GM19099 (cell line): Measurements from ENCODE around the gene ATF4.
A peak's percentile ranks its signal among the peaks of the same experiment; 100 is the strongest.

Experiments
- POLR2A ChIP-seq: IDR thresholded peaks from 3 replicates; pipeline ENCODE4 v1.6.1; 2011; ENCODE audit warnings: low read depth; ENCODE audit not compliant: insufficient read length; ENCODE audit errors: extremely low read depth

Gene ATF4

DNA sequence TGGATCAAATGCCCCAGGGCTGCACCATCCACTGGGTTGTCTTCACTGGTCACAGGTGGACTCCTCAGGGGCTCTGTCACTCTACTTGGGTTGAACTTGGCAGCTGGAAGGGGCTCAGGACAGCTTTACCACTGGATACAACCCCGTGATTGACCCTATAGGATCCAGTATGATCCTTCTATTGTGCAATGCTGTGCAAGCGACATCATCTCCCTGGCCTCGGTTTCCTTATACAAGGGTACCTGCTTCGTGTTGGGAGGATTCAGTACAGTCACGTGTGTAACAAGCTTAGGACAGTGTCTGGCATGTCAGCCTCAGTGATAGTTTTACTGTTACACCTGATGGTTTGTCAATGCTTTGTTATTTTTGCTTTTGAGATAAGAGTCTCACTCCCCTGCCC lies 38.8 kb upstream of the ATF4 start:
- TF ChIP-seq POLR2A = no peak

DNA sequence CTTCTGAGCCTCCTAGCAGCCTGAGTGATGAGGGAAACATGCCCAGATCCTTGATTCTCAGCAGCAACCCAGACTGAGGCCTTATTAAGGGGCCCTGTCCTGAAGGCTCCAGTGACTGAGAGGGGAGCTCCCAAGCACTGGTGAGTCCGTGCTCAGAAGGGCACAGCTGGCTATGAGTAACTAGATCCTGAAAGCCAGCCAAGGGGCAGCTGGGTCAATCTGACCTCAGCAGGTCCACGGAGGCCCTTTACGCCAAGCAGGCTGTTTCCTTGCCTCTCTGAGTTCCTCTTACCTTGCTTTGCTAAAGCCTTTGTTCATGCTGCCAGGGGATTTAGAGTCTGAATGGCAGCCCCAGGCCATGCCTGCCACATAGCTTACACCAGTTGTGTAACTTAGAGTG lies 37.6 kb upstream of the ATF4 start:
- no peak for TF ChIP-seq POLR2A

DNA sequence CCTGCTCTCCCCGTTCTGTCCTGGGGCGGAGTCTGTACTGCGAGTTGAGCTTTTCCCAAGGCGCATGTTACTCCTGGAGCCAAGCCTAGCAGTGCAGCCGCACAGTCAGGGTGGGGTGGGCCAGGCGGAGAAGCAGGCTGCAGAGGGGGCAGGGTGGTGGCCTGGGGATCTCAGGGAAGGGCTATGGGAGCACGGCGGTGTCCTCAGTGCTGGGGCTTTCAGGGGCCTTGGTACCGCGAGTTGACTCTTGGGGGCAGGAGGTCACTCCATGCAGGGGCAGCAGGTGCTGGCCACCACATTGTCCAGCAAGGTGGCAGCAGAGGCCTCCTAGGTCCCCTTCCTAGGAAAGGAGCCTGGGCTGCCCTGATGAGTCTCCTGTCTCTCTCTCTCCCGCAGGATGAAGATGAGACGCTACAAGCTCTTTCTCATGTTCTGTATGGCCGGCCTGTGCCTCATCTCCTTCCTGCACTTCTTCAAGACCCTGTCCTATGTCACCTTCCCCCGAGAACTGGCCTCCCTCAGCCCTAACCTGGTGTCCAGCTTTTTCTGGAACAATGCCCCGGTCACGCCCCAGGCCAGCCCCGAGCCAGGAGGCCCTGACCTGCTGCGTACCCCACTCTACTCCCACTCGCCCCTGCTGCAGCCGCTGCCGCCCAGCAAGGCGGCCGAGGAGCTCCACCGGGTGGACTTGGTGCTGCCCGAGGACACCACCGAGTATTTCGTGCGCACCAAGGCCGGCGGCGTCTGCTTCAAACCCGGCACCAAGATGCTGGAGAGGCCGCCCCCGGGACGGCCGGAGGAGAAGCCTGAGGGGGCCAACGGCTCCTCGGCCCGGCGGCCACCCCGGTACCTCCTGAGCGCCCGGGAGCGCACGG lies 33.2 kb upstream of the ATF4 start:
- no peak for TF ChIP-seq POLR2A

DNA sequence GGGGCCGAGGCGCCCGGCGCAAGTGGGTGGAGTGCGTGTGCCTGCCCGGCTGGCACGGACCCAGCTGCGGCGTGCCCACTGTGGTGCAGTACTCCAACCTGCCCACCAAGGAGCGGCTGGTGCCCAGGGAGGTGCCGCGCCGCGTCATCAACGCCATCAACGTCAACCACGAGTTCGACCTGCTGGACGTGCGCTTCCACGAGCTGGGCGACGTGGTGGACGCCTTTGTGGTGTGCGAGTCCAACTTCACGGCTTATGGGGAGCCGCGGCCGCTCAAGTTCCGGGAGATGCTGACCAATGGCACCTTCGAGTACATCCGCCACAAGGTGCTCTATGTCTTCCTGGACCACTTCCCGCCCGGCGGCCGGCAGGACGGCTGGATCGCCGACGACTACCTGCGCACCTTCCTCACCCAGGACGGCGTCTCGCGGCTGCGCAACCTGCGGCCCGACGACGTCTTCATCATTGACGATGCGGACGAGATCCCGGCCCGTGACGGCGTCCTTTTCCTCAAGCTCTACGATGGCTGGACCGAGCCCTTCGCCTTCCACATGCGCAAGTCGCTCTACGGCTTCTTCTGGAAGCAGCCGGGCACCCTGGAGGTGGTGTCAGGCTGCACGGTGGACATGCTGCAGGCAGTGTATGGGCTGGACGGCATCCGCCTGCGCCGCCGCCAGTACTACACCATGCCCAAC lies 32.4 kb upstream of the ATF4 start:
- TF ChIP-seq POLR2A = no peak

DNA sequence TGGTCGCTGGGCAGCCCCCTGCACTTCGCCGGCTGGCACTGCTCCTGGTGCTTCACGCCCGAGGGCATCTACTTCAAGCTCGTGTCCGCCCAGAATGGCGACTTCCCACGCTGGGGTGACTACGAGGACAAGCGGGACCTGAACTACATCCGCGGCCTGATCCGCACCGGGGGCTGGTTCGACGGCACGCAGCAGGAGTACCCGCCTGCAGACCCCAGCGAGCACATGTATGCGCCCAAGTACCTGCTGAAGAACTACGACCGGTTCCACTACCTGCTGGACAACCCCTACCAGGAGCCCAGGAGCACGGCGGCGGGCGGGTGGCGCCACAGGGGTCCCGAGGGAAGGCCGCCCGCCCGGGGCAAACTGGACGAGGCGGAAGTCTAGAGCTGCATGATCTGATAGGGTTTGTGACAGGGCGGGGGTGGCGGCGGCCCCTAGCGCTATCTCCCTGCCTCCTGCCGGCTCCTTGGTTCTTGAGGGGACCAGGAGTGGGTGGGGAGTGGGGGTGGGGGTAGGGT lies 31.7 kb upstream of the ATF4 start:
- no peak for TF ChIP-seq POLR2A

DNA sequence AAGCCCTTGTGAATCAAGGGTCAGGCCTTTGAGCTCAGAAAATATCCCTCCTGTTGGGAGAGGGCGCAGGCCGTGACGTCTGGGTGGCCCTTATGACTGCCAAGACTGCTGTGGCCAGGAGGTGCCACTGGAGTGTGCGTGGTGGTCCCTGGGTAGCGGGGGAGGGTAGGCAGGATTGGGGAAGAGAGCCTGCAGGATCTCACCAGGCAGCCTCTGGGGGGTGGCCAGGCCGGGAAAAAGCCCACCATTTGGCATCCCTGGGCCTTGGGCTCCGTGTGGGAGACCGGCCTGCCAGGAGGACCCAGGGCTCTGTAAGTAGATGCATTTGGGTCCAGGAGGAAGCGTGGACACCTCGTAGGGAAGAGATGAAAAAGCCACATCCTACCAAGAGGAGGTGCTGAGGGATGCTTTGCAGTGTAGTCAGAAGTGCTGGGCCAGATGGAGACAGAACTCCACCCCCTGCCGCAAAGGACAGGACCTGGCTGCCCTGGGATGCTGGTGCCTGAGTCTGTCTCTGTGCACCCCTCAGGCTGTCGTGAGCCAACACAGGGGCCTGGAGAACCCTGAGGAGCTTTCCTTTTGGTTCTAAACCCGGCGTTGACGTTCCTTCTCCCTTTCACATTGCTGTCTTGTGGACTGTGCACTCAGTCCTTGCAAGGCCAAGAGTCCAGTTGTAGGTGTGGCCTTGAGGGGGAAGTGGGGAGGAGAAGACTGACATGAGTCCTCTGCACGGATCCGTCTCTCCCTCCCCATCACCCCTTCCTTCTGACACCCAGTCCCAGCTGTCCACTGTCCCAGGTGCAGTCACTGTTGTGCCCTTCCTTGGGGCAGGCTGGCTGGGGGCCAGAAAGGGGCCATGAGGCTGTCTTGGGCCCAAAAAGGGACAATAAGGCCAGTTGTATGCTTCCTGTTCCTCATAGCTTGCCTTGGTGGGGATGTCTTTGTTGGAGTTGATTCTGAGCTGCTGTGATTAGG lies 31.0 kb upstream of the ATF4 start:
- peak; percentile 3 for TF ChIP-seq POLR2A

DNA sequence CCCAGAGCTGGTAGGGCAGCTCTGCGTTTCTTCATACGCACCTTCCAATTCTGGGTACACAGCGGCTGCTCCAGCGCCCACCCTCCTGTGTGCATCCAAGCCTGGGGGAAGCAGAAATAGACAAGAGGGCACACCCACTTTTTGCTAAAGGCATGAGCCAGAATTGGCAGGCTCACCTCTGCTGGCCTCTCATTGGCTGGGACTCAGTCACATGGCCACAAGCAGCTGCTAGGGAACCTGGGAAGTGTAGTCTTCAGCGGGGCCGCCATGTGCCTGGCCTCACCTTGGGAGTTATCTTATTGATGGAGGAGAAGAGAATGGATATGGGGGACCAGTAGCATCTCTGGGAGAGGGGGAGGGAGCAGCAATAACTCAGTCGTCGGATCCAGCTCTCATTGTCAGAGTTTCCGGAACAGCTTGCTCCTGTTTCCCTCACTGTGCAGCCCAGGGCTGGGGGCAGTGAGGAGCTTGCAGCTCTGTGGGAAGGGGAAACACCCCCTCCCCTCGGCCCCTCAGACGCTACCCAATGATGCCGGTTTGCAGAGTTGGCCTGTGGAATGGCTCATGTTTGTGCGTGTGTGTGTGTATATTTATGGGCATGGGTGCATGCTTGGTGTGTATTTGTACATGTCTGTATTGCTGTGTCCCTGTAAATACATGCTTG lies 30.1 kb upstream of the ATF4 start:
- no peak for TF ChIP-seq POLR2A

DNA sequence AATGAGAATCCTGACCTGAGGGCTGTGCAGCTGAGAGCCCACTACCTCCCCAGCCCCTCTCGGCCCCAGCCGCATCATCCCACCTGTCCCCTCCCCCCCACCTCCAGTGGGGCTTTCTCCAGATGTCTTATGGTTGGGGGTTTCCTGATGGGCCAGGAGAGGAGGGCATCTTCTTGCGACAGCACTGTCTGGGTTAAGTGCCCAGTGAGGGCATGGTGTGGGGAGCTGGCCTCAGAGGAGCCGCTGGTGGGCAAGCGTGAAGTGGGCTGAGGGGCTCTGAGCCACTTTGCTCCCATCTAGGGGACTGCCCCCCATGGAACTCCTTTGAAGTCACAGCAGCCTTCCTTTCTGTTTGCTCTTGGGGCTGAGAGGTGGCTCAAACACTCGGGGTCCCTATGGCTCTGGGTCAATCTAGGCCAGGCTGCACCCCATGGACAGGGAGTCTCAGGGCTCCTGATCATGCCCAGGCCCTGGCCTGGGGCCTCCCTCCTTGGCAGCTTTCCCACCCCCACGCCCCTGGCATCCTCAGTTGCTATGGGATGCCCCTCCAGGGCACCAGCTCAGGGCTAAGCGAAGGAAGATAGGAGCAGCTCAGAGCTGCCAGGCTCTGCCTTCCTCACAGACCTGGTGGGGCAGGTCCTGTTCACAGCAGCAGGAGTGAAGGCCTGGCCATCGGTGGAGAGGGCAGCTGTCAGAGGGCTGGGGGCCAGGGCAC lies 29.2 kb upstream of the ATF4 start:
- TF ChIP-seq POLR2A = no peak

DNA sequence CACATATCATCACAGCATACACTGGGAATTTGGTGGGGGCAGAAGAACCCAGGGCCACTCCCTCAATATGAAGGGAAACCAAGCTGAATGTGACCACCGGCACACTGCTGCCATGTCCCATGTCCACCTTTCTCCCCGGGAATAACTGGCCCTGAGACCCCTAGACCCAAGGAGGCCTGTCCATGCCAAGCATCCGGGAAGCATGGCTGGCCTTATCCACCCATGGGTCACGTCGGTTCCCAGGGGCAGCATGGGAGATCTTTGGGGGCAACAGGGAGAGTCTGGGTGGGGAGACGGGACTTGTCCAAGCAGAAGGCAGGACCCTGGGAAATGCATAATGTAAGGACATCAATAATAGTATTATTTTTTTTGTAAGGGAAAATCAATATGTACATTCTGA lies 28.7 kb upstream of the ATF4 start:
- TF ChIP-seq POLR2A = no peak

DNA sequence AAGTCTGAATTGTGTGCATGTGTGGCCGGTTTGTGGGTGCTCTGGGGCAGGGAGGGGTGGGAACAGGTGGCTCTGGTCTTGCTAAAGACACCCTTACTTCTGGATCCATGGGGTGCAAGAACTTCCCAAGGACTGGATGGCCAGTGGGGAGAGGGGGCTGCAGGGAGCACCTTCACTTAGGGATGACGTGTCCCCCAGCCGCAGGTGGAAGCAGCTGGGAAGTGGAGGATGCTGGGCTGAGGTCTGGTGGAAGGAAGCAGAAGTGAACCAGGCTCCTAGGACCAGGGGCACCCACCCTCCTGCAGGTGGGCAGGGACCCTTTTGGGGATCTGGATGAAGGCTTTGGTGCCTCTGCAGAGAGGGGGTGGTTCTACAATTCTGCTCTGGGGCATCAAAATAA lies 28.2 kb upstream of the ATF4 start:
- TF ChIP-seq POLR2A = no peak

DNA sequence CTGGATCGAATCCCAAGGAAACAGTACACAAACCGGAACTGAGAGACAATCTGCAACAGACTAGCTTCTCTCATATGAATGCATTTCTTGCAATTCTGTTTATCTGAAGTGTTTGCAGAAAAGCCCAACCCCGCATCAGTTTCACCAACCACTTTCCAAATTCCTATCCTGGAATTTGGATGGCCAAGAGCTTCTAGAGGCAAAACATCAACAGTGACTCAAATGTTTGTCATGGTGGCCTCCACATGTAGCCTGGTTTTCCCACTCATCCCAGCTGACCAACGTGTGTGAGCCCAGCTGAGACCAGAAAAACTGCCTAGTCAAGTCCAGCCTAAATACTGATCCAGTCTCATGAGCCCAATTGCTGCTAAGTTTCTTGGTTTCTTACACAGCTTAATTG lies 26.6 kb upstream of the ATF4 start:
- no peak for TF ChIP-seq POLR2A

DNA sequence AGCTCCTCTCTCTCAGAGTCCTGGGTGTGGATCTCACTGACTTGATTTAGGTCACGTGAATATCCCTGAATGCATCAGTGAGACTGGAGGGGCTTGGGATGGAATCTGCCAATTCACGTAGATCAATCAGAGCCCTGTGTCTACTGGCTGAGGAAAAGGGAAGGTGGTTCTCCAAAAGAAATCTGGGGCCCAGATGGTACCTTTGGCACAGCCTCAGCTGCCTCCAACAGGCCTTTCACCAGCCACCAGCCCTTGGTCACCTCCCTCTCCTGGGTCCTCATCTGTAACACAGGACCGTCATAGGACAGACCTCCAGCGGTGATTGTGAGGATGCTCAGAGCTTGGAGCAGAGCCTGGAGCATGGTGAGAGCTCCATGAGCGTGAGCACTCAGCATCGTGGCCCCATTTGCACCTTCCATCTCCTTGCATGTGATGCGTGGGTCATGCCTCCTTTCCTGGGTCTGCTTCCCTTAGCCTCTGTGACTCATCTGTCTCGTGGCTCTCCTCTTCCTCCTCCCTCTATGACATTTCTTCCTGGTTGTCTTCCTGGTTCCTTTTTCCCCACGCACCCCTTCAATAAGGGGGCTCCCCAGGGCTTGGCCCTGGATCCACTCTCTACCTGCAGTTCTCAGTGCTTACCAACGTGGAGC lies 25.8 kb upstream of the ATF4 start:
- no peak for TF ChIP-seq POLR2A

DNA sequence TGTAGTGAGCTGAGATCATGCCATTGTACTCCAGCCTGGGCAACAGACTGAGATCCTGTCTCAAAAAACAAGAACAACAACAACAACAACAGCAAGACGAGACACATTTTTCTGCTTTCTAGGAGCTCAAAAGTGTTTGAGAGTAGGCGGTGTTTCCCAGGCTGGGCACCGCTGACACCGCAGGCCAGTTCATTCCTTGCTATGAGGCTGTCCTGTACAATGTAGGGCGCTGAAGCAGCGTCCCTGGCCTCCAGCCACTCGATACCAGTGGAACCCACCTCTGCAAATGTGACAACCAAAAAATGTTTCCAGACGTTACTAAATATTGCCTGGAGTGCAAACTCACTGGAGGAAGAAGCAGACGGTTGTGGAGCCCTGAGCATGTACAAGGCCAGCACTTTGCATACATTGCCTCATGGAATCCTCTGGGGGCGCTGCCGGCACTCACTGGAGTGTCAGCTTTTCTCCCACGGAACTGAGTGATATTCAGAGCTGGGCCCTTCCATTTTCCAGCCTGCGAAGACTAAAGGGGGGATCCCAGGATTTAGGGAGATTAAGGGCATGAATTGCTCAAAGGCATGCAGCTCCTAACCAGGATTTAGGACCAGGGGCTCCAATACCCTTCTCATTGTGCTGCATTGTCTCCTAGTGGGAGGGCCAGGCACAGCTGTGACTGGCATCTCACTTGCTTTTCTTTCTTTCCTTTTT lies 24.1 kb upstream of the ATF4 start:
- no peak for TF ChIP-seq POLR2A
